OCI-LY3 (cell line): ENCODE measurements around the gene TNPO1.

Experiments used
- H2AFZ ChIP-seq: fragments of 200-600, 300-600 bp; shearing (Covaris generic); 2 replicates; pipeline ENCODE4 v1.6.0; 2014; ENCODE audit warnings: antibody characterized with exemption, low read depth, low read length
- H3K27ac ChIP-seq: fragments of 200-600, 300-600 bp; sonication (generic); 2 replicates; pipeline ENCODE4 v1.5.1; 2014; ENCODE audit warnings: mild to moderate bottlenecking, low read length, moderate library complexity, mixed read lengths
- H3K27me3 ChIP-seq: fragments of 200-600, 300-600 bp; sonication (generic); 2 replicates; pipeline ENCODE4 v1.6.1; 2014; ENCODE audit warnings: low read depth, low read length, mixed read lengths
- H3K36me3 ChIP-seq: fragments of 200-600, 300-600 bp; sonication (generic); replicated peaks from 2 replicates; pipeline ENCODE3; 2014; ENCODE audit warnings: low read depth, low read length, mixed read lengths
- H3K4me1 ChIP-seq: fragments of 300-600, 200-600 bp; sonication (generic); 2 replicates; pipeline ENCODE4 v1.6.1; 2014; ENCODE audit warnings: low read length, mixed read lengths
- H3K4me2 ChIP-seq: fragments of 200-600, 300-600 bp; sonication (generic); 2 replicates; pipeline ENCODE4 v1.6.1; 2014; ENCODE audit warnings: low read length, mixed read lengths
- H3K4me3 ChIP-seq: fragments of 300-600, 200-600 bp; sonication (generic); 2 replicates; pipeline ENCODE4 v1.5.1; 2014; ENCODE audit warnings: antibody characterized with exemption, mild to moderate bottlenecking, low read length, moderate library complexity
- H3K79me2 ChIP-seq: fragments of 300-600, 200-600 bp; shearing (Covaris generic); 2 replicates; pipeline ENCODE4 v1.6.1; 2014; ENCODE audit warnings: mild to moderate bottlenecking, low read length, mixed read lengths
- H3K9ac ChIP-seq: fragments of 300-600, 200-600 bp; shearing (Covaris generic); 2 replicates; pipeline ENCODE4 v1.6.0; 2014; ENCODE audit warnings: mild to moderate bottlenecking, low read length, moderate library complexity
- H3K9me3 ChIP-seq: fragments of 200-600, 300-600 bp; shearing (Covaris generic); 2 replicates; pipeline ENCODE4 v1.6.1; 2014; ENCODE audit warnings: low read length, mixed read lengths; ENCODE audit not compliant: insufficient read depth
- H4K20me1 ChIP-seq: fragments of 200-600, 300-600 bp; sonication (generic); 2 replicates; pipeline ENCODE4 v1.6.1; 2016; ENCODE audit warnings: low read length, mixed read lengths; ENCODE audit not compliant: insufficient read depth
- EZH2phosphoT487 ChIP-seq: fragments of 200-600 bp; shearing (Covaris generic); IDR thresholded peaks from 2 replicates; pipeline ENCODE4 v1.6.1; 2018; ENCODE audit warnings: antibody characterized with exemption, mixed run types, low read depth
- TF ChIP-seq, protein P1 (sequence below): fragments of 200-600, 300-600 bp; sonication (generic); IDR thresholded peaks from 2 replicates; pipeline ENCODE4 v1.5.1; 2014; ENCODE audit warnings: antibody characterized with exemption, low read length, low read depth

TNPO1 gene

DNA sequence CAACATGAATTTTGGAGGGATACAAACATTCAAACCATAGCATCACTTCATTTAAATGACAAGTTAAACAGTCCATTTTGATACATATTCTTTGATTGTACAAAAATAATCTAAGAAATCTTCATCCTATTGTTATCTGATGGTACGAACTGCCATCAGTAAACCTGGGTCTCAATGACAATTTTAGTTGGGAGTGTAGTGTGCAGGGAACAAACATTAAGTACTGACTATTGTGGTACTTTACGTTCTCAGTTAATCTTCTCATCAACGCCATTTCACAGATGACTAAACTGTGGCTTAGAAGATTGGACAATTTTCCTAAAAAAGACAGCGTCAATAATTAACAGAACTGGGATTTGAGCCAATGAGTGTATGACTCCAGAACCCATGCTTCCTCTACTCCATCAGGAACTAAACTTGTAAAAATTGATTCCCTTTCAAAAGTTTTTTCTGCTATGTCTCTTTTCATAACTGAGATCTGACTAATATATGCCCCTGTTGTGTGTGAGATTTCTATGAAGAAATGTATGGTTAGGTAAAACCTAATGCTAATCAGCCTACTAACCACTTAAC lies 21.1 kb downstream of the TNPO1 start:
- no peaks in the 10 kb centered on the region; the same call in none of the 2 replicates for H4K20me1 ChIP-seq
- H3K9ac ChIP-seq: no peak overlapping the region
- no peak overlapping the region for H3K4me2 ChIP-seq
- H3K27ac ChIP-seq: no peak overlapping the region
- H3K36me3 ChIP-seq: no peaks in the 10 kb centered on the region
- no peaks in the 10 kb centered on the region for H3K27me3 ChIP-seq
- TF ChIP-seq EZH2phosphoT487: no peak
- TF ChIP-seq, protein P1, sequence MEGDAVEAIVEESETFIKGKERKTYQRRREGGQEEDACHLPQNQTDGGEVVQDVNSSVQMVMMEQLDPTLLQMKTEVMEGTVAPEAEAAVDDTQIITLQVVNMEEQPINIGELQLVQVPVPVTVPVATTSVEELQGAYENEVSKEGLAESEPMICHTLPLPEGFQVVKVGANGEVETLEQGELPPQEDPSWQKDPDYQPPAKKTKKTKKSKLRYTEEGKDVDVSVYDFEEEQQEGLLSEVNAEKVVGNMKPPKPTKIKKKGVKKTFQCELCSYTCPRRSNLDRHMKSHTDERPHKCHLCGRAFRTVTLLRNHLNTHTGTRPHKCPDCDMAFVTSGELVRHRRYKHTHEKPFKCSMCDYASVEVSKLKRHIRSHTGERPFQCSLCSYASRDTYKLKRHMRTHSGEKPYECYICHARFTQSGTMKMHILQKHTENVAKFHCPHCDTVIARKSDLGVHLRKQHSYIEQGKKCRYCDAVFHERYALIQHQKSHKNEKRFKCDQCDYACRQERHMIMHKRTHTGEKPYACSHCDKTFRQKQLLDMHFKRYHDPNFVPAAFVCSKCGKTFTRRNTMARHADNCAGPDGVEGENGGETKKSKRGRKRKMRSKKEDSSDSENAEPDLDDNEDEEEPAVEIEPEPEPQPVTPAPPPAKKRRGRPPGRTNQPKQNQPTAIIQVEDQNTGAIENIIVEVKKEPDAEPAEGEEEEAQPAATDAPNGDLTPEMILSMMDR: no peak
- H3K9me3 ChIP-seq: no peaks in the 10 kb centered on the region
- no peak overlapping the region for H2AFZ ChIP-seq
- peaks cover 4% of the 10 kb centered on the region; the same call in 1 of the 2 replicates for H3K79me2 ChIP-seq
- H3K4me1 ChIP-seq: no peaks in the 10 kb centered on the region; the same call in 1 of the 2 replicates
- H3K4me3 ChIP-seq: no peak overlapping the region

DNA sequence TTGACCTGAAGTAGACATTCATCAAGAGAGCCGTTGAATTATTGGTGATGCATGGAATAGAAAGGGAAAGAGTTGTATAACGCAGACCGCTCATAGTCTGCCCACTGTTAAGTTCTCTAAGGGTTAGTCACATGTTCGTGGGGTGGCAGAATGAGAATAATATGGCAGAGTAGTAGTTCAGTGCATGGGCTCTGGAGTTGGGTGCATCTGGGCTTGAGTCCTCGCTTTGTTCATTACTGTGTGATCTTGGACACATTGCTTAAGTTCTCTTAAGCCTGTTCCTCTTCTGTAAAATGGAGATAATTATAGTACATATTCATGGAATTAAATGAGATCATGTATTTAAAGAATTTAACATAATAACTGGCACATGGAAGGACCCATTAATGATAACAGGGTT lies 23.6 kb downstream of the TNPO1 start:
- Histone ChIP-seq H3K27ac (no peak overlapping the region), H3K79me2 (peaks cover 7% of the 10 kb centered on the region; the same call in 1 of the 2 replicates), H3K4me3 (no peak overlapping the region), H3K9me3 (no peaks in the 10 kb centered on the region), H3K4me2 (no peak overlapping the region), H3K27me3 (no peaks in the 10 kb centered on the region), H4K20me1 (no peaks in the 10 kb centered on the region), H2AFZ (no peak overlapping the region), H3K4me1 (peaks cover 15% of the 10 kb centered on the region), H3K9ac (no peak overlapping the region), H3K36me3 (no peaks in the 10 kb centered on the region)
- TF ChIP-seq, protein P1: no peak
- TF ChIP-seq EZH2phosphoT487: no peak

DNA sequence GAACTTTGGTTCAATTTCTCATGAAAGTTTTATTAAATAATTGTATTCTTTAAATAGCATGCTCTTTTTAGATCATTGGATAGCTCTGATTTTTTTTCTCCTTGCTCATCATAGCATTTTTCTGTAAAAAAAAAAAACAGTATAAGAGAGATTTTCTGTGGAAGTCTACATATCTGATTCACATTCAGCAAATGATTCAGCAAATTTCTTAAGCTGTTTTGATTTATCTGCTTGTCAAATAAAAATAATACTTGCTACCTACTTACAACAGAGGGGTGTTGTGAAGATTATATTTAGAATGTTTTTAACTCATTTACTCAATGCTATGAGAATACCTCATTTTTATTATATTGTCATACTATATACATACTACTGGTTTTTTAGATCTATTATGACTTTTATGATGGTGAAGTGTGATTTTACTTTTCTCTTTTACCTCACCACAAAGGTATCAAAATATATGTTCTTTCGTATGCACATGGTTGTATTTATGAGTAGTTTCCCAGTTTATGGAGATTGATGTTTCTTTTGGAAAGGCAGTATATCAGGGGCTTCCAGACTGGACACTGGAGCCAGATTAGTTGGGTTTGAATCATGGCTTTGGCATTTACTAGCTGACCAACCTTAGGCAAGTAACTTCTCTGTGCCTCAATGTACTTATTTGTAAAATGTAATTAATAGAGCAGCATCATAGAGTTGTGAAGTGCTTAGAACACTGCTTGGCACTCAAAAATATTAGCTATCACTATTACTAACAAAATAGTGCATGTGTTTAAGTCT lies 25.5 kb downstream of the TNPO1 start:
- Histone ChIP-seq H3K4me1 (peaks cover 25% of the 10 kb centered on the region), H3K4me3 (no peak overlapping the region), H2AFZ (no peak overlapping the region), H3K4me2 (no peak overlapping the region), H3K9ac (no peak overlapping the region), H3K27ac (no peak overlapping the region), H3K9me3 (no peaks in the 10 kb centered on the region), H4K20me1 (no peaks in the 10 kb centered on the region), H3K36me3 (no peaks in the 10 kb centered on the region), H3K79me2 (peaks cover 15% of the 10 kb centered on the region), H3K27me3 (no peaks in the 10 kb centered on the region)
- TF ChIP-seq, protein P1: no peak
- no peak for TF ChIP-seq EZH2phosphoT487

DNA sequence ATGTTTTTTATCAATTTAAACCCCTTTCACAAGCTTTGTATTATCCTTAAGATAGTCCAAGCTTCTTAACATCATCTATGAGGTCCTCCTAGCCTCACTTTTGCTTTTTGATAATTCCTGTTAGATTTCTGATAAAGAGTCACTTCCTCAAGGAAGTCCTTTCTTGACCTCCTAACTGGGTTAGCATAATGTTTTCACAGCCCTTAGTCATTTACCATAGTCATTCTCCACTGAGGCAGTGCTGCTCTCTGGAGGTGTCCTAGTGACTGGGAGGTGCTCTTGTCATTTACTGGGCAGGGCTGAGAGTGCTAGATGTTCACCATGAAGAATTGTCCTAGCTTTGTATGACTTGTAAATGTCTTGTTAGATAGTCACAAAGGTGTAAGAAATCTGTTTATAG lies 26.4 kb downstream of the TNPO1 start:
- H2AFZ ChIP-seq: no peak overlapping the region
- no peak overlapping the region for H3K27ac ChIP-seq
- H3K9me3 ChIP-seq: no peaks in the 10 kb centered on the region
- H3K4me2 ChIP-seq: no peak overlapping the region
- no peaks in the 10 kb centered on the region for H3K36me3 ChIP-seq
- peaks cover 22% of the 10 kb centered on the region for H3K79me2 ChIP-seq
- no peaks in the 10 kb centered on the region for H3K27me3 ChIP-seq
- no peaks in the 10 kb centered on the region for H4K20me1 ChIP-seq
- peaks cover 33% of the 10 kb centered on the region for H3K4me1 ChIP-seq
- H3K9ac ChIP-seq: no peak overlapping the region
- H3K4me3 ChIP-seq: no peak overlapping the region
- no peak for TF ChIP-seq EZH2phosphoT487
- TF ChIP-seq, protein P1: no peak
